Thyroid gland (tissue), 4 donors: Measurements from ENCODE around the gene NOXA1. TPM values are rescaled to one million over a fixed set of nuclear protein-coding genes. Genes with fewer than 3 reads are reported as not detected.

Source experiments
- DNase-seq, 2 donors: peaks; one replicate each; pipeline ENCODE4 v3.0.0-alpha.2; 2019
- H3K27ac ChIP-seq, 3 donors: fragments of 200-600 bp; sonication (generic); 1 replicate in 2 of 3; 2 replicates in 1 of 3; pipeline ENCODE4 v1.5.1; 2016 to 2019; ENCODE audit warnings: mild to moderate bottlenecking in 1 of 3, moderate library complexity in 1 of 3
- H3K27me3 ChIP-seq: fragments of 200-600 bp; sonication (generic); one replicate; pipeline ENCODE4 v1.5.1; 2019
- H3K36me3 ChIP-seq, 2 donors: fragments of 200-600 bp; sonication (generic); one replicate each; pipeline ENCODE4 v1.5.1; 2016 to 2019
- H3K4me1 ChIP-seq, 2 donors: fragments of 200-600 bp; sonication (generic); one replicate each; pipeline ENCODE4 v1.5.1; 2017 to 2019
- H3K4me3 ChIP-seq, 3 donors: fragments of 200-600 bp; sonication (generic); replicated peaks in 1 of 3; 1 replicate in 2 of 3; 2 replicates in 1 of 3; pipeline ENCODE4 v1.5.1; 2016; ENCODE audit warnings: mild to moderate bottlenecking in 1 of 3
- H3K9me3 ChIP-seq: fragments of 200-600 bp; sonication (generic); one replicate; pipeline ENCODE4 v1.5.1; 2017
- CTCF ChIP-seq, 6 experiments: fragments of 200-600 bp in 3 of 6; fragments of 450-650 bp in 3 of 6; sonication (generic) in 3 of 6; IDR thresholded peaks; one replicate each; pipeline ENCODE4 v1.5.1; 2016 to 2019; ENCODE audit warnings: antibody characterized with exemption in 6 of 6, mild to moderate bottlenecking in 2 of 6, inconsistent platforms in 1 of 6, moderate library complexity in 1 of 6
- POLR2A ChIP-seq, 2 donors: fragments of 450-650 bp; IDR thresholded peaks; one replicate each; pipeline ENCODE4 v1.6.1; 2017; ENCODE audit warnings: antibody characterized with exemption in 2 of 2, mild to moderate bottlenecking in 2 of 2, moderate library complexity in 1 of 2
- WGBS, 2 donors: methylation state at CpG; one replicate each; pipeline ENCODE4 v1.1.5; 2017; 5-methylcytosine and 5-hydroxymethylcytosine counted together
- intact Hi-C: fragments of 100-400 bp; cut with DNase I; formaldehyde crosslinking; loops from one replicate; pipeline ENCODE4 v1.15.1; 2023
- total RNA-seq, 4 donors: library from RNA; depleted of rRNA; stranded (reverse); fragments of >200 nt; gene quantifications; one replicate each; pipeline ENCODE4 v1.2.3, GENCODE V29; 2016

The NOXA1 gene
- total RNA-seq, 4 donors from 2014 or later: 5.4 to 16.6 (median 10.0) TPM

- TF ChIP-seq CTCF (IDR thresholded peaks at IDR 0.05) (no peak), POLR2A (IDR thresholded peaks at IDR 0.05) (no peak)
- Histone ChIP-seq H3K4me1 (peaks cover 0 to 6% of the 10 kb centered on the region in 2 donors), H3K27ac (no peak overlapping the region), H3K27me3 (no peaks in the 10 kb centered on the region), H3K4me3 (no peak overlapping the region), H3K36me3 (no peaks in the 10 kb centered on the region), H3K9me3 (no peaks in the 10 kb centered on the region)
- intact Hi-C loops: no loop called here
- 92 to 93% methylated on average over 3 to 11 of the region's 27 CpGs for WGBS, 2 donors
- DNase-seq: no peak
These were observed 5.8 kb downstream of the NOXA1 start for GRCh38 chr9:137428841-137429545.

- Histone ChIP-seq H3K9me3 (no peaks in the 10 kb centered on the region), H3K27me3 (no peaks in the 10 kb centered on the region), H3K4me3 (no peak overlapping the region), H3K27ac (no peak overlapping the region), H3K4me1 (peaks cover 0 to under 1% of the 10 kb centered on the region in 2 donors), H3K36me3 (no peaks in the 10 kb centered on the region)
- no peak for TF ChIP-seq CTCF (IDR thresholded peaks at IDR 0.05)
- no peak for DNase-seq
- intact Hi-C loops: no loop called here
- 60% methylated on average over 1 of the region's 14 CpGs; no CpG with 5 or more reads in 1 of the 2 donors for WGBS, 2 donors
These were observed 6.3 kb downstream of the NOXA1 start for GRCh38 chr9:137429546-137429890.

- WGBS, 2 donors: 70 to 77% methylated on average over 9 to 30 of the region's 34 CpGs
- H3K4me1 ChIP-seq: no peaks in the 10 kb centered on the region
- no peak for DNase-seq
These were observed 7.0 kb downstream of the NOXA1 start for GRCh38 chr9:137429974-137430722.

GRCh38 chr9:137430723-137431415 lies 7.7 kb downstream of the NOXA1 start:
- no peak for TF ChIP-seq POLR2A (IDR thresholded peaks at IDR 0.05)
- TF ChIP-seq CTCF (IDR thresholded peaks at IDR 0.05): no peak
- Histone ChIP-seq H3K36me3 (no peaks in the 10 kb centered on the region), H3K27ac (no peak overlapping the region), H3K4me1 (peaks cover 0 to 4% of the 10 kb centered on the region in 2 donors), H3K9me3 (no peaks in the 10 kb centered on the region), H3K4me3 (no peak overlapping the region), H3K27me3 (no peaks in the 10 kb centered on the region)
- DNase-seq: no peak
- WGBS, 2 donors: 82 to 87% methylated on average over 4 to 8 of the region's 27 CpGs
- intact Hi-C loops: no loop called here

More at GRCh38 chr9:137429974-137430722, 7.0 kb downstream of the NOXA1 start:
- Histone ChIP-seq H3K4me3 (no peak overlapping the region), H3K36me3 (no peaks in the 10 kb centered on the region), H3K27me3 (no peaks in the 10 kb centered on the region), H3K9me3 (no peaks in the 10 kb centered on the region), H3K27ac (no peak overlapping the region)
- intact Hi-C loops: no loop called here
- TF ChIP-seq CTCF (IDR thresholded peaks at IDR 0.05) (no peak), POLR2A (IDR thresholded peaks at IDR 0.05) (no peak)
